Cortex of kidney (tissue), 1 donor: ENCODE data around the gene EXOSC5.

Experiments used
- DNase-seq: peaks from one replicate; lab custom pipeline; 2025; lab: John Stamatoyannopoulos, UW

The EXOSC5 gene

DNA sequence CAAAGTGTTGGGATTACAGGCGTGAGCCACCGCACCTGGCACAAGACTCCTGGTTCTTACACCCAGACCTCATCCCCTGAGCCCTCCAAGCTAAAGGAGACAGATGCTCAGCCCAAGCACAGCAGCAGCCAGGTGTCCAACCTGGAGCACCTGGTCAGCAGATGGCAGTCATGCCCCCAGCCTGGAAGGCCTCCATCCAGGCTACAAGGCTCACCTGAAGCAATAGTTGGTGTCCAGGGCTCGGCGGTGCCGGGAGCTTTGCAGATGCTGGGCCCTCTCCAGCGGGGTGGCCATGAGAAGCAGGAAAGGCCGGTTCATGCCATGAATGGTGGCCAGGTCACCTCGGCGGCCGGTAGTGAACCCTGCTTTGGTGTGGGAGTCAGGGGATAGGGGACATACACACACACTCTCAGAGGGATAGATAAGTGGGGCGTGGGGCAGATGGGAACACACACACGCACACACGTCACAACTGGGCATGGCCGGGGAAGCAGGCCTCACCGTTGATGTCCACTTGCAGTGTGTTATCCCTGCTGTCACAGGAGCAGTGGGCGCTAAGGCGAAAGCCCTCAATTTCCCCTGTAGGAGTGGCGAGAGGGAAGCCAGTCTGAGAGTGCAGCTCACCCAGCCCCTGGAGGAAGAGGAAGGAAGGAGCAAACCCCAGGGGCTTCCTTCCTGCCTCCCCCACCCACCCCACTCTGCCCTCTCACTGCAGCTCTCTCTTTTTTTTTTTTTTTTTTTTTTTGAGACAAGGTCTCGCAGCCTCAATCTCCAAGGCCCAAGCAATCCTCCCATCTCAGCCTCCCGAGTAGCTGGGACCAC, 55.3 kb downstream of the EXOSC5 start:
- DNase-seq, result no peak

DNA sequence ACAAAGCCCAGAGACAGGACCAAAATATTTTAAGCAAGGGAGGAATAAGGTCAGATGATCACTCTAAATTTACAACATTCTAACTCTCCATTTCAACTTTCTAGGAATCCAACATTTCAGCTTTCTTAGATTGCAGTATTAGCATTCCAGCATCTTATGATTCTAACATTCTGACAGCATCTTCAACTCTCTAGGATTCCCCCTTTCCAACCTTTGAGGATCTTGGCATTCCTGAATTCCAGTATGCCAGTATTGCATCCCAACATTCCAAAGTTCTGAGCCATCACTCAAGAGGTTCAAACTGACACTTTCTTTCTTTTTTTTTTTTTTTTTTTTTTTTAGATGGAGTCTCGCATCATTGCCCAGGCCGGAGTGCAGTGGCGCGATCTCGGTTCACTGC, 57.2 kb downstream of the EXOSC5 start:
- no peak for DNase-seq
